Subcutaneous abdominal adipose tissue (tissue), 5 donors: ENCODE results near the gene RPS21.

ENCODE experiments used
- H3K27ac ChIP-seq: one replicate; pipeline ENCODE4 v1.7.0; 2013; ENCODE audit warnings: low read depth, mild to moderate bottlenecking, inconsistent platforms, low read length, moderate library complexity
- H3K27me3 ChIP-seq, 5 donors: one replicate each; pipeline ENCODE4 v1.7.0; 2013; ENCODE audit warnings: low read length in 5 of 5, inconsistent platforms in 1 of 5; ENCODE audit not compliant: control insufficient read depth in 5 of 5, insufficient read depth in 4 of 5
- H3K36me3 ChIP-seq, 5 donors: one replicate each; pipeline ENCODE4 v1.7.0; 2013; ENCODE audit warnings: low read length in 5 of 5; ENCODE audit not compliant: control insufficient read depth in 5 of 5, insufficient read depth in 5 of 5
- H3K4me1 ChIP-seq, 5 donors: one replicate each; pipeline ENCODE4 v1.7.0; 2013; ENCODE audit warnings: low read length in 5 of 5, mild to moderate bottlenecking in 3 of 5, moderate library complexity in 1 of 5; ENCODE audit not compliant: control insufficient read depth in 5 of 5, insufficient read depth in 5 of 5
- H3K4me3 ChIP-seq, 5 donors: one replicate each; pipeline ENCODE4 v1.7.0; 2013; ENCODE audit warnings: low read length in 5 of 5, low read depth in 1 of 5
- H3K9ac ChIP-seq, 5 donors: one replicate each; pipeline ENCODE4 v1.7.0; 2013; ENCODE audit warnings: low read length in 5 of 5, mild to moderate bottlenecking in 4 of 5, moderate library complexity in 3 of 5
- H3K9me3 ChIP-seq, 5 donors: one replicate each; pipeline ENCODE4 v1.7.0; 2013; ENCODE audit warnings: low read length in 5 of 5; ENCODE audit not compliant: control insufficient read depth in 5 of 5
- donor health status: healthy.
- donor health status: healthy.
- donor health status: healthy.
- donor health status: healthy.
- donor health status: healthy.

RPS21 gene

GRCh38 chr20:62347151-62347404 is 39.8 kb upstream of the RPS21 start:
- Histone ChIP-seq H3K27me3 (no peaks in the 10 kb centered on the region), H3K4me3 (no peak overlapping the region), H3K9ac (no peak overlapping the region), H3K9me3 (no peaks in the 10 kb centered on the region), H3K27ac (no peak overlapping the region), H3K36me3 (peaks cover 0 to 54% (median 43%) of the 10 kb centered on the region in 5 donors), H3K4me1 (no peaks in the 10 kb centered on the region)

- peaks cover 0 to 57% (median 43%) of the 10 kb centered on the region in 5 donors for H3K36me3 ChIP-seq
- no peaks in the 10 kb centered on the region for H3K27me3 ChIP-seq
- no peak overlapping the region for H3K9ac ChIP-seq
- no peaks in the 10 kb centered on the region for H3K9me3 ChIP-seq
- H3K4me1 ChIP-seq, result peaks cover 0 to 2% (median under 1%) of the 10 kb centered on the region in 5 donors
- H3K27ac ChIP-seq, result no peak overlapping the region
- H3K4me3 ChIP-seq, result no peak overlapping the region
Observed at GRCh38 chr20:62347445-62347844, 39.5 kb upstream of the RPS21 start.

GRCh38 chr20:62348604-62349003 is 38.3 kb upstream of the RPS21 start:
- Histone ChIP-seq H3K9ac (no peak overlapping the region), H3K27ac (no peak overlapping the region), H3K27me3 (no peaks in the 10 kb centered on the region), H3K4me3 (no peak overlapping the region), H3K9me3 (no peaks in the 10 kb centered on the region), H3K4me1 (peaks cover 0 to 14% (median 8%) of the 10 kb centered on the region in 5 donors), H3K36me3 (peaks cover 0 to 54% (median 46%) of the 10 kb centered on the region in 5 donors)

GRCh38 chr20:62349556-62350097 is 37.3 kb upstream of the RPS21 start:
- peaks cover 0 to 54% (median 46%) of the 10 kb centered on the region in 5 donors for H3K36me3 ChIP-seq
- no peak overlapping the region for H3K9ac ChIP-seq
- H3K27me3 ChIP-seq, result no peaks in the 10 kb centered on the region
- H3K4me3 ChIP-seq, result no peak overlapping the region
- H3K27ac ChIP-seq, result no peak overlapping the region
- H3K4me1 ChIP-seq, result peaks cover 0 to 17% (median 10%) of the 10 kb centered on the region in 5 donors
- H3K9me3 ChIP-seq, result no peaks in the 10 kb centered on the region

GRCh38 chr20:62350098-62350628 is 36.7 kb upstream of the RPS21 start:
- Histone ChIP-seq H3K9ac (no peak overlapping the region), H3K9me3 (no peaks in the 10 kb centered on the region), H3K36me3 (peaks cover 0 to 54% (median 46%) of the 10 kb centered on the region in 5 donors), H3K27ac (no peak overlapping the region), H3K4me3 (no peak overlapping the region), H3K27me3 (no peaks in the 10 kb centered on the region), H3K4me1 (peaks cover under 1 to 23% (median 15%) of the 10 kb centered on the region in 5 donors)

- Histone ChIP-seq H3K27me3 (no peaks in the 10 kb centered on the region), H3K27ac (no peak overlapping the region), H3K4me3 (no peak overlapping the region), H3K9ac (no peak overlapping the region), H3K4me1 (peaks cover 2 to 29% (median 22%) of the 10 kb centered on the region in 5 donors), H3K36me3 (peaks cover 0 to 49% (median 41%) of the 10 kb centered on the region in 5 donors), H3K9me3 (no peaks in the 10 kb centered on the region)
Observed at GRCh38 chr20:62350629-62351422, 36.1 kb upstream of the RPS21 start.

GRCh38 chr20:62351469-62352401 is 35.2 kb upstream of the RPS21 start:
- H3K9ac ChIP-seq, result no peak overlapping the region
- no peak overlapping the region for H3K27ac ChIP-seq
- no peaks in the 10 kb centered on the region for H3K9me3 ChIP-seq
- no peak overlapping the region for H3K4me3 ChIP-seq
- peaks cover 0 to 40% (median 33%) of the 10 kb centered on the region in 5 donors for H3K36me3 ChIP-seq
- no peaks in the 10 kb centered on the region for H3K27me3 ChIP-seq
- H3K4me1 ChIP-seq, result peaks cover 5 to 38% (median 31%) of the 10 kb centered on the region in 5 donors

- Histone ChIP-seq H3K36me3 (peaks cover 0 to 32% (median 24%) of the 10 kb centered on the region in 5 donors), H3K9me3 (no peaks in the 10 kb centered on the region), H3K4me1 (peaks cover 5 to 47% (median 40%) of the 10 kb centered on the region in 5 donors), H3K27me3 (no peaks in the 10 kb centered on the region), H3K4me3 (no peak overlapping the region), H3K9ac (no peak overlapping the region), H3K27ac (no peak overlapping the region)
Observed at GRCh38 chr20:62352402-62353288, 34.3 kb upstream of the RPS21 start.

- Histone ChIP-seq H3K9me3 (no peaks in the 10 kb centered on the region), H3K36me3 (peaks cover 0 to 30% (median 19%) of the 10 kb centered on the region in 5 donors), H3K4me1 (peaks cover 5 to 56% (median 48%) of the 10 kb centered on the region in 5 donors), H3K4me3 (no peak overlapping the region), H3K27ac (no peak overlapping the region), H3K9ac (no peak overlapping the region), H3K27me3 (no peaks in the 10 kb centered on the region)
Observed at GRCh38 chr20:62353289-62354030, 33.4 kb upstream of the RPS21 start.
